HG02938 (cell line): ENCODE results near the gene TAT.
"Not testable (repeated sequence)": the region's sequence is repeated elsewhere in the genome, so short reads cannot be mapped to it uniquely, and the experiment has no call there.

Experiments
- ATAC-seq: cut with Tn5 transposase; IDR thresholded peaks from one replicate; pipeline ENCODE4 v1.9.1; 2021; ENCODE audit warnings: mild to moderate bottlenecking, moderate library complexity; ENCODE audit not compliant: unreplicated experiment

The TAT gene

GRCh38 chr16:71585318-71585703 lies 8.4 kb upstream of the TAT start:
- ATAC-seq = no peak

- ATAC-seq = no peak
Observed at GRCh38 chr16:71584543-71585317, 7.8 kb upstream of the TAT start.

- ATAC-seq = not testable (repeated sequence)
Observed at GRCh38 chr16:71582553-71582848, 5.6 kb upstream of the TAT start.

GRCh38 chr16:71574702-71575101 lies 2.2 kb downstream of the TAT start:
- ATAC-seq = no peak

GRCh38 chr16:71573387-71574094 lies 3.4 kb downstream of the TAT start:
- ATAC-seq = no peak

- no peak for ATAC-seq
Observed at GRCh38 chr16:71572497-71573116, 4.3 kb downstream of the TAT start.

- no peak for ATAC-seq
Observed at GRCh38 chr16:71570144-71570543, 6.7 kb downstream of the TAT start.

- no peak for ATAC-seq
Observed at GRCh38 chr16:71569621-71570020, 7.3 kb downstream of the TAT start.

- no peak for ATAC-seq
Observed at GRCh38 chr16:71568551-71568950, 8.3 kb downstream of the TAT start.

GRCh38 chr16:71567931-71568330 lies 9.0 kb downstream of the TAT start:
- ATAC-seq = no peak

- ATAC-seq = no peak
Observed at GRCh38 chr16:71565812-71566700, 10.8 kb downstream of the TAT start.

- peak; percentile 88 for ATAC-seq
Observed at GRCh38 chr16:71564335-71564967, 12.4 kb downstream of the TAT start.

- ATAC-seq = no peak
Observed at GRCh38 chr16:71562552-71562951, 14.3 kb downstream of the TAT start.

- not testable (repeated sequence) for ATAC-seq
Observed at GRCh38 chr16:71561886-71562285, 15.0 kb downstream of the TAT start.

GRCh38 chr16:71559855-71560254 lies 17.0 kb downstream of the TAT start:
- no peak for ATAC-seq

GRCh38 chr16:71557954-71558582 lies 18.8 kb downstream of the TAT start:
- no peak for ATAC-seq

GRCh38 chr16:71557299-71557698 lies 19.6 kb downstream of the TAT start:
- ATAC-seq = no peak

GRCh38 chr16:71555230-71555891 lies 21.5 kb downstream of the TAT start:
- no peak for ATAC-seq

- no peak for ATAC-seq
Observed at GRCh38 chr16:71552698-71553503, 24.0 kb downstream of the TAT start.
